GM10248 (cell line): ENCODE measurements around the gene PLEKHB1.
"Not testable (repeated sequence)": the region's sequence is repeated elsewhere in the genome, so short reads cannot be mapped to it uniquely, and the experiment has no call there.

ENCODE experiments used
- CTCF ChIA-PET: fragments of 300-600 bp; sonication (Branson Sonifier 250); formaldehyde crosslinking; extraction: SDS; loops from one replicate; lab custom pipeline; 2021; ENCODE audit warnings: antibody characterized with exemption; lab: Yijun Ruan, JAX
- POLR2A ChIA-PET: fragments of 350-650 bp; sonication (Branson Sonifier 250); formaldehyde crosslinking; extraction: SDS; loops from one replicate; lab custom pipeline; 2020; ENCODE audit warnings: antibody characterized with exemption; lab: Yijun Ruan, JAX
- DNase-seq: peaks from one replicate; pipeline ENCODE4 v3.0.0; 2012; ENCODE audit errors: extremely low spot score
- CTCF ChIP-seq: IDR thresholded peaks from 2 replicates; pipeline ENCODE4 v1.5.1; 2012; ENCODE audit warnings: mild to moderate bottlenecking, low read depth; ENCODE audit errors: extremely low read depth, missing control alignments, control extremely low read depth

PLEKHB1 gene

DNA sequence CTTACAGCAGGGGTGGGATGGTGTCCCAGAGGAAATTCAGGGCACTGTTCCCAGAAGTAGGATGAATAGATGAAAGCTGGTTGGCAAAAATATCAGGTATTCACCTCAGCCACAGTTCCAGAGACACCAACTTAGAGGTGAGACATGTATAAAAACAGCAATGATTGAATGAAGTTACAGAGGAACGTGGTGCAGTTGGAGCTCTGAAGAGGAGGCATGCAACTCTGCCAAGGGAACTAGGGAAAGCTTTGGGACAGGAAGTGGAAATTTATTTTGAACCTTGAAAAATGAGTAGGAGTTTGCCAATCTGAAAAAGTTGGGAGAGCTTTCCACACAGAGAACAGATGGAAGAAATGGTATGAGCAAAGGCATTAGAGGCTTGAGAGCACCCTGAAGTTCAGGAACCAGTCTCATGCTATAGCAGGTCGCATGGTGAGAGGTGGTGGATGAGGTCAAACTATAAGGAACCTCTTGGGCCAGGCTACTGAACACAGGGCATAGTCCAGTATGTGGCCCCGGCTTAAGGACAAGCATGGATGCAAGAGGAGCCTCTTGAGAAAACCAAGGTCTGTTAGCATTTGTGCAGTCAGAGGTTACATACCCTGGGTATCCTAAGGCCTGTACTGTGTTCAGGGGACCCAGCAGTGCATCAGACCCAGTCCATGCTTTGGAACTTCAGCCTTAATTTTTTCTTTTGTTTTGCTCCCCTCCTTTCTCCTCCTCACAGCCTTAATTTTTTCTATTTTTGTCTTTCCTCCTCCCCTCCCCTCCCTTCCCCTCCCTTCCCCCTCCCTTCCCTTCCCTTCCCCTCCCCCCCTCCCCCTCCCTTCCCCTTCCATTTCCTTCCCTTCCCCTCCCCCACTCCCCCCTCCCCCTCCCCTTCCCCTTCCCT, 17.5 kb downstream of the PLEKHB1 start:
- TF ChIP-seq CTCF = no peak
- no peak for DNase-seq
- ChIA-PET POLR2A (no interaction called here), CTCF (interaction anchor here (0.9 to 12.3 kb wide), 9 partner anchors 16 to 369 kb away, joined by 3 to 166 read pairs (median 48); partner anchors contain the start of genes ARHGEF17 and PLEKHB1)

- ChIA-PET POLR2A (no interaction called here), CTCF (interaction anchor here (0.8 to 12.3 kb wide), 4 partner anchors 14 to 314 kb away, joined by 3 to 166 read pairs (median 82); no protein-coding TSS in a partner anchor)
- DNase-seq = no peak
- TF ChIP-seq CTCF = no peak
Measured at GRCh38 chr11:73664877-73665276, 18.5 kb downstream of the PLEKHB1 start.

DNA sequence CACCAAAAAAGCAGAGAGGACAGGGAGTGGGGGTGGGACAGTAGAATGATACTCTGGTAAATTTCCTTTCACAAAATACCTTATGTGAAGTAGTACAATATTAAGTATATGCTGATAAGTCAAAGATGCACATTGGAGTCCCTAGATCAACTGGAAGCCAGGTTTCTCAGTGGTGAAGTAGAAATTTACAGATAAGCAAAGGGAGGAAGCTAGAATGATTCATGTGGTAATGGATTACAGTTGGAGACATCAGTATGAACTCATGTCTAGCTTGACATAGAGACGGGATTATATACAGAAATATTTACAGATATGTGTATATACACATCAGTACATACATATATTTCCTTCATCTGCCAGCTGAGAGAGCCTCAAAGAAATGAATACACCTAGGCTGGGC, 21.5 kb downstream of the PLEKHB1 start:
- POLR2A ChIA-PET = no interaction called here
- CTCF ChIA-PET = interaction anchor here (0.9 to 1.1 kb wide), 2 partner anchors 42 to 316 kb away, joined by 3 read pairs; no protein-coding TSS in a partner anchor
- TF ChIP-seq CTCF = no peak
- no peak for DNase-seq

- TF ChIP-seq CTCF = no peak
- POLR2A ChIA-PET = no interaction called here
- DNase-seq = no peak
- CTCF ChIA-PET = interaction anchor here (3.1 to 4.5 kb wide), 2 partner anchors 10 to 319 kb away, joined by 8 to 38 read pairs; no protein-coding TSS in a partner anchor
Measured at GRCh38 chr11:73670808-73671207, 24.4 kb downstream of the PLEKHB1 start.

DNA sequence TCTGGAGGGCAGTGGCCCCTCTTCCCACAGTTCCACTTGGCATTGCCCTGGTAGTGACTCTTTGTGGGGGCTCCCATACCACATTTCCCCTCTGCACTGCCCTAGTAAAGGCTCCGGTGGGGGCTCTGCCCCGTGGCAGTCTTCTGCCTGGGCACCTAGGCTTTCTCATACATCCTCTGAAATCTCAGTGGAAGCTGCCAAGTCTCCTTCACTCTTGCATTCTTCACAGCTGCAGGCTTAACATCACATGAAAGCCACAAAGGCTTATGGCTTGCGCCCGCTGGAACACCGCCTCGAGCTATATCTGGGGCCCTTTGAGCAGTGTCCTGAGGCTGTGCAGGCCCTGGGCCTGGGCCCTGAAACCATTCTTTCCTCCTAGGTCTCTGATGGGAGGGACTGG, 25.3 kb downstream of the PLEKHB1 start:
- ChIA-PET POLR2A (no interaction called here), CTCF (interaction anchor here (0.9 to 4.5 kb wide), 3 partner anchors 10 to 320 kb away, joined by 3 to 38 read pairs (median 8); no protein-coding TSS in a partner anchor)
- no peak for DNase-seq
- TF ChIP-seq CTCF = no peak

GRCh38 chr11:73676552-73676951, 30.2 kb downstream of the PLEKHB1 start:
- DNase-seq, CTCF ChIA-PET: not testable (repeated sequence)
- POLR2A ChIA-PET = interaction anchor here (0.6 kb wide), 1 partner anchor 303 kb away, joined by 3 read pairs; no protein-coding TSS in a partner anchor

DNA sequence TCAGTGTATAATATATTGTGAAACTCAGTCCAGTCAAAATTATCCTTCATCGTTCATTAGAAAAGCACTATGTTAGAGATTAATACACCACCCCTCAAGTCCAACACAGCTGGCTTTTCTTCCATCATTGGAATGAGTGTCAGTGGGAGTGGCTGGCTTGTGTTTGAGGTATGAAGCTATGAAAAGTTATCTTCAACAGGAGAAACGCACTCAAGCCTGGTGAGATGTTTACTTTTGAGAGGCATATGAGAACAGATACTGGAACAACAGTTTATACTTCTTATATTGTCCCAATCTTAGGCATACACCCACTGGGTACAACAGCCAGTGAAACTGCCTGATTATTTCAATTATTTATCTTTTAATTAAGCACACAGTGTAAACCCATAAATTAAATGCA, 34.3 kb downstream of the PLEKHB1 start:
- ChIA-PET POLR2A (no interaction called here), CTCF (interaction anchor here (4.0 kb wide), 1 partner anchor 20 kb away, joined by 18 read pairs; no protein-coding TSS in a partner anchor)

More for the DNA sequence above, 34.3 kb downstream of the PLEKHB1 start:
- TF ChIP-seq CTCF = no peak
- DNase-seq = no peak
